HepG2 (cell line): Measurements from ENCODE around the gene UGT3A2. TPM values are rescaled to one million over a fixed set of nuclear protein-coding genes. Genes with fewer than 3 reads are reported as not detected.
A peak's percentile ranks its signal among the peaks of the same experiment; 100 is the strongest.

ENCODE experiments used
- ATAC-seq: fragments of 200-7000 bp; cut with Tn5 transposase; 3 replicates; pipeline ENCODE4 v1.9.1; 2020; ENCODE audit warnings: mild to moderate bottlenecking, moderate library complexity
- BruUV-seq: library from RNA; stranded (reverse); fragments of 400-500 nt; replicated peaks from 2 replicates; lab custom pipeline; 2021; lab: Mats Ljungman, UMichigan
- CTCF ChIA-PET: fragments of 300-600 bp; formaldehyde crosslinking; extraction: SDS; loops from one replicate; lab custom pipeline; 2021; ENCODE audit warnings: low total read pairs, inconsistent platforms, low intra/inter-chr PET ratio; lab: Yijun Ruan, JAX
- POLR2A ChIA-PET: fragments of 350-600 bp; sonication (Branson Sonifier 250); formaldehyde crosslinking; loops from one replicate; lab custom pipeline; 2020; ENCODE audit warnings: antibody characterized with exemption, inconsistent platforms; lab: Yijun Ruan, JAX
- DNase-seq: peaks from one replicate; pipeline ENCODE4 v3.0.0-alpha.2; 2015; ENCODE audit warnings: low spot score
- FAIRE-seq: peaks from 3 replicates; lab custom pipeline; 2011; peaks lifted over from hg19 to GRCh38; lab: Jason Lieb, UNC
- H2AFZ ChIP-seq: one replicate; pipeline ENCODE4 v1.6.1; 2011; ENCODE audit warnings: low read length, inconsistent platforms
- H3K27ac ChIP-seq: fragments of 300-600 bp; 3 replicates; pipeline ENCODE4 v1.8.0; 2011; ENCODE audit warnings: mixed run types, mild to moderate bottlenecking, mixed read lengths, low read length, inconsistent platforms; ENCODE audit not compliant: insufficient read depth; ENCODE audit errors: extremely low read length
- H3K27me3 ChIP-seq, 2 experiments: fragments of 200-600 bp in 1 of 2; 2 replicates in 1 of 2; 3 replicates in 1 of 2; pipeline versions ENCODE4 v1.6.0 to v1.8.0; 2011; ENCODE audit warnings: low read length in 2 of 2, mild to moderate bottlenecking in 2 of 2, moderate library complexity in 2 of 2, inconsistent platforms in 1 of 2; ENCODE audit not compliant: insufficient read depth in 2 of 2, control insufficient read depth in 1 of 2
- H3K36me3 ChIP-seq, 2 experiments: fragments of 200-600 bp in 1 of 2; replicated peaks in 1 of 2; 2 replicates in 1 of 2; 3 replicates in 1 of 2; pipeline versions ENCODE4 v1.5.1 to v1.8.0; 2011; ENCODE audit warnings: low read length in 2 of 2, inconsistent platforms in 1 of 2; ENCODE audit not compliant: insufficient read depth in 2 of 2, control insufficient read depth in 1 of 2
- H3K4me1 ChIP-seq: 2 replicates; pipeline ENCODE4 v1.5.1; 2012; ENCODE audit warnings: low read length, inconsistent platforms; ENCODE audit not compliant: insufficient read depth
- H3K4me2 ChIP-seq: 2 replicates; pipeline ENCODE4 v1.6.0; 2011; ENCODE audit warnings: low read depth, low read length, inconsistent platforms
- H3K4me3 ChIP-seq, 3 experiments: fragments of 200-600 bp in 1 of 3; sonication (generic), shearing (Covaris generic) in 1 of 3; replicated peaks in 1 of 3; 2 replicates each; pipeline ENCODE4 v1.5.1; 2011 to 2016; ENCODE audit warnings: low read length in 3 of 3, inconsistent platforms in 2 of 3, low read depth in 2 of 3, mild to moderate bottlenecking in 2 of 3, control low read depth in 1 of 3, mixed read lengths in 1 of 3; ENCODE audit not compliant: insufficient read depth in 1 of 3
- H3K79me2 ChIP-seq: one replicate; pipeline ENCODE4 v1.6.1; 2011; ENCODE audit warnings: low read length, inconsistent platforms; ENCODE audit not compliant: insufficient read depth
- H3K9ac ChIP-seq: 2 replicates; pipeline ENCODE4 v1.6.0; 2011; ENCODE audit warnings: mild to moderate bottlenecking, low read depth, low read length, inconsistent platforms; ENCODE audit not compliant: insufficient read depth
- H3K9me3 ChIP-seq: 2 replicates; pipeline ENCODE4 v1.5.1; 2012; ENCODE audit warnings: mild to moderate bottlenecking, low read length
- H4K20me1 ChIP-seq: 2 replicates; pipeline ENCODE4 v1.6.0; 2011; ENCODE audit warnings: inconsistent platforms, mild to moderate bottlenecking, low read length, moderate library complexity; ENCODE audit not compliant: insufficient read depth
- ATF4 ChIP-seq, 2 experiments: fragments of 450-650 bp in 1 of 2; sonication (generic) in 1 of 2; formaldehyde crosslinking; IDR thresholded peaks; 2 replicates each; pipeline versions ENCODE4 v1.5.0 to v1.8.0; 2020 to 2022; ENCODE audit warnings: mild to moderate bottlenecking in 1 of 2, missing genetic modification reagents in 1 of 2
- ELF4 ChIP-seq: sonication (generic); formaldehyde crosslinking; IDR thresholded peaks from 2 replicates; pipeline ENCODE4 v1.5.0; 2020; ENCODE audit warnings: missing genetic modification reagents, mild to moderate bottlenecking, moderate library complexity, borderline replicate concordance
- MXI1 ChIP-seq: IDR thresholded peaks from 3 replicates; pipeline ENCODE4 v1.6.1; 2012; ENCODE audit warnings: low read depth, low read length, inconsistent platforms, borderline replicate concordance
- STAG1 ChIP-seq: sonication (generic); formaldehyde crosslinking; IDR thresholded peaks from 2 replicates; pipeline ENCODE4 v1.4.0; 2020; ENCODE audit warnings: missing genetic modification reagents
- WGBS: methylation state at CpG from one replicate; pipeline ENCODE4 v1.1.6; 2017; ENCODE audit warnings: low lambda C conversion rate; 5-methylcytosine and 5-hydroxymethylcytosine counted together
- in situ Hi-C: cut with HindIII; loops from 2 replicates; pipeline ENCODE4 v1.10.0; 2017; ENCODE audit warnings: low pct_unique_long_range_greater_than_20kb; ENCODE audit not compliant: extremely low pct_ligation_motif_present
- intact Hi-C: fragments of 100-400 bp; cut with micrococcal nuclease; formaldehyde crosslinking; loops from one replicate; pipeline ENCODE4 v1.10.0; 2022; ENCODE audit not compliant: unreplicated experiment
- polyA plus RNA-seq, 8 experiments: library from polyadenylated mRNA; depleted of rRNA in 3 of 8; stranded (reverse) in 7 of 8; unstranded in 1 of 8; fragments of >200 nt; fragmentation: Illumina TruSeq in 4 of 8; extraction: Trizol in 4 of 8; gene quantifications; 2 replicates each; pipeline versions ENCODE4 v1.2.1 to v1.2.3, GENCODE V29; 2011 to 2016; ENCODE audit warnings: low read depth in 4 of 8, missing spikeins in 1 of 8, mixed read lengths in 1 of 8; ENCODE audit not compliant: insufficient read depth in 1 of 8
- total RNA-seq, 5 experiments: library from RNA; depleted of rRNA; stranded (reverse); fragments of >200 nt; fragmentation: Illumina TruSeq; extraction: Trizol; gene quantifications; 2 replicates each; pipeline ENCODE4 v1.2.3, GENCODE V29; 2016; ENCODE audit warnings: low read depth in 1 of 5
- TF ChIP-seq, protein P1 (sequence below): sonication (generic); formaldehyde crosslinking; IDR thresholded peaks from 2 replicates; pipeline ENCODE4 v1.5.0; 2020; ENCODE audit warnings: mild to moderate bottlenecking, missing genetic modification reagents, moderate library complexity
- TF ChIP-seq, protein P2 (sequence below): sonication (generic); IDR thresholded peaks from 2 replicates; pipeline ENCODE4 v1.6.1; 2016; ENCODE audit warnings: low read depth, borderline replicate concordance

UGT3A2 gene
- total and polyA plus RNA-seq, 2 of the 13 experiments (the other 11 are each of a cell fraction or from before 2014, with no cell fraction given): not detected

DNA sequence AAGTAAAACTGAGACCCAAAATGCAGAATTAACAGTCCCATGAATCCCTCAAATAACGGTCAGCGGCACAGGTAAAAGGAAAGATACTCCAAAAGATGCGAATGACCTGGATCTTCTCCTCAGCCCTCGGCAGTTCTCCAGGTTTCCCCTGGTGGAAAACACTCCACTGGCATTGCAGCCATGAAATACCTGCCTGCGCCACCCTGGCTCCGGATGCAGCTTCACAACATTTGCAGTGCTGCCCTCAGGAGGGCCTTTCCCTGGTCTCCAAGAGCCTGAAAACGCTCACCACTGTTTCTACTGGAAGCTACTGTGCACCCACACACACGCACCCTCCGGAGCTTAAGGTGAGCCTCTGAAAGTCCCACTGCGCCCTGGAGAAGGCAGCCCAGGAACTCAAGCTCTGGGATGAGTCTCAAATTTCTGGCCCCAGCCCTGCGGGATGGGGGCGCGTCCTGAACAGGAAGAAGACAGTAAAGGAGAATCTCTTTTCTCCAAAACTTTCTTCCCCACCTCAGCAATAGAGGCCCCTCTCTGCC lies 612 bp downstream of the UGT3A2 start (continued):
- no peak for TF ChIP-seq ELF4
- TF ChIP-seq MXI1: no peak

- no peaks in the 10 kb centered on the region for H3K36me3 ChIP-seq
- TF ChIP-seq ATF4 (CRISPR knock-in tag; IDR thresholded peaks at IDR 0.05) (peak in 1 of 2 experiments; percentile 52; a peak in 1 of 4 replicates), STAG1 (CRISPR knock-in tag) (peak; percentile 62)
- TF ChIP-seq, protein P1, sequence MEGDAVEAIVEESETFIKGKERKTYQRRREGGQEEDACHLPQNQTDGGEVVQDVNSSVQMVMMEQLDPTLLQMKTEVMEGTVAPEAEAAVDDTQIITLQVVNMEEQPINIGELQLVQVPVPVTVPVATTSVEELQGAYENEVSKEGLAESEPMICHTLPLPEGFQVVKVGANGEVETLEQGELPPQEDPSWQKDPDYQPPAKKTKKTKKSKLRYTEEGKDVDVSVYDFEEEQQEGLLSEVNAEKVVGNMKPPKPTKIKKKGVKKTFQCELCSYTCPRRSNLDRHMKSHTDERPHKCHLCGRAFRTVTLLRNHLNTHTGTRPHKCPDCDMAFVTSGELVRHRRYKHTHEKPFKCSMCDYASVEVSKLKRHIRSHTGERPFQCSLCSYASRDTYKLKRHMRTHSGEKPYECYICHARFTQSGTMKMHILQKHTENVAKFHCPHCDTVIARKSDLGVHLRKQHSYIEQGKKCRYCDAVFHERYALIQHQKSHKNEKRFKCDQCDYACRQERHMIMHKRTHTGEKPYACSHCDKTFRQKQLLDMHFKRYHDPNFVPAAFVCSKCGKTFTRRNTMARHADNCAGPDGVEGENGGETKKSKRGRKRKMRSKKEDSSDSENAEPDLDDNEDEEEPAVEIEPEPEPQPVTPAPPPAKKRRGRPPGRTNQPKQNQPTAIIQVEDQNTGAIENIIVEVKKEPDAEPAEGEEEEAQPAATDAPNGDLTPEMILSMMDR (CRISPR knock-in tag): peak; percentile 52
- TF ChIP-seq, protein P2, sequence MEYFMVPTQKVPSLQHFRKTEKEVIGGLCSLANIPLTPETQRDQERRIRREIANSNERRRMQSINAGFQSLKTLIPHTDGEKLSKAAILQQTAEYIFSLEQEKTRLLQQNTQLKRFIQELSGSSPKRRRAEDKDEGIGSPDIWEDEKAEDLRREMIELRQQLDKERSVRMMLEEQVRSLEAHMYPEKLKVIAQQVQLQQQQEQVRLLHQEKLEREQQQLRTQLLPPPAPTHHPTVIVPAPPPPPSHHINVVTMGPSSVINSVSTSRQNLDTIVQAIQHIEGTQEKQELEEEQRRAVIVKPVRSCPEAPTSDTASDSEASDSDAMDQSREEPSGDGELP: no peak
- peaks cover 0 to 6% of the 10 kb centered on the region in 2 experiments; a peak in 1 of 5 replicates for H3K27me3 ChIP-seq
- no peak overlapping the region for H3K9ac ChIP-seq
- BruUV-seq: no TSS peak
- peak; percentile 65 for ATAC-seq
- FAIRE-seq: no peak
- no peaks in the 10 kb centered on the region for H4K20me1 ChIP-seq
- POLR2A ChIA-PET: no interaction called here
- intact Hi-C loops (loop anchor here (1.0 kb wide), 1 partner anchor 205 kb away; no protein-coding TSS in a partner anchor), in situ Hi-C loops (loop anchor here (25.0 kb wide), 1 partner anchor 627 kb away; no protein-coding TSS in a partner anchor)
- no peaks in the 10 kb centered on the region for H3K4me1 ChIP-seq
- no peak overlapping the region for H3K27ac ChIP-seq
- no peak overlapping the region for H3K4me2 ChIP-seq
- H3K79me2 ChIP-seq: no peaks in the 10 kb centered on the region
- H3K9me3 ChIP-seq: no peaks in the 10 kb centered on the region
- CTCF ChIA-PET: interaction anchor here (0.6 kb wide), 1 partner anchor 447 kb away, joined by 3 read pairs; no protein-coding TSS in a partner anchor
- H3K4me3 ChIP-seq: no peak overlapping the region
- no peak for DNase-seq
- no peak overlapping the region for H2AFZ ChIP-seq
- 18% methylated on average over 12 of the region's 12 CpGs for WGBS
Observed at GRCh38 chr5:36060420-36060887, 6.2 kb downstream of the UGT3A2 start.
